KOPT-K1 (cell line): ENCODE data around the gene BRD3OS.

Source experiments
- H3K27ac ChIP-seq: fragments of 200-600 bp; sonication (generic); 2 replicates; pipeline ENCODE4 v1.5.1; 2016; ENCODE audit warnings: antibody characterized with exemption, mild to moderate bottlenecking, low read depth, low read length; ENCODE audit not compliant: poor library complexity, severe bottlenecking
- H3K36me3 ChIP-seq: fragments of 200-600 bp; sonication (generic); 2 replicates; pipeline ENCODE4 v1.5.1; 2017; ENCODE audit warnings: antibody characterized with exemption, mild to moderate bottlenecking, low read length, moderate library complexity; ENCODE audit not compliant: insufficient read depth
- H3K9me3 ChIP-seq: fragments of 200-600 bp; sonication (generic); 2 replicates; pipeline ENCODE4 v1.5.1; 2017; ENCODE audit warnings: antibody characterized with exemption, low read length, mild to moderate bottlenecking; ENCODE audit not compliant: insufficient read depth, poor library complexity, severe bottlenecking

BRD3OS gene

GRCh38 chr9:134010310-134011173, 14.7 kb upstream of the BRD3OS start:
- H3K36me3 ChIP-seq = no peaks in the 10 kb centered on the region
- peaks cover 21% of the 10 kb centered on the region for H3K9me3 ChIP-seq
- no peak overlapping the region for H3K27ac ChIP-seq

- Histone ChIP-seq H3K9me3 (peaks cover 21% of the 10 kb centered on the region), H3K27ac (no peak overlapping the region), H3K36me3 (no peaks in the 10 kb centered on the region)
These were observed 13.9 kb upstream of the BRD3OS start for GRCh38 chr9:134011401-134011800.

- no peak overlapping the region for H3K27ac ChIP-seq
- H3K36me3 ChIP-seq = no peaks in the 10 kb centered on the region
- H3K9me3 ChIP-seq = peaks cover 21% of the 10 kb centered on the region
These were observed 10.3 kb upstream of the BRD3OS start for GRCh38 chr9:134014946-134015345.

DNA sequence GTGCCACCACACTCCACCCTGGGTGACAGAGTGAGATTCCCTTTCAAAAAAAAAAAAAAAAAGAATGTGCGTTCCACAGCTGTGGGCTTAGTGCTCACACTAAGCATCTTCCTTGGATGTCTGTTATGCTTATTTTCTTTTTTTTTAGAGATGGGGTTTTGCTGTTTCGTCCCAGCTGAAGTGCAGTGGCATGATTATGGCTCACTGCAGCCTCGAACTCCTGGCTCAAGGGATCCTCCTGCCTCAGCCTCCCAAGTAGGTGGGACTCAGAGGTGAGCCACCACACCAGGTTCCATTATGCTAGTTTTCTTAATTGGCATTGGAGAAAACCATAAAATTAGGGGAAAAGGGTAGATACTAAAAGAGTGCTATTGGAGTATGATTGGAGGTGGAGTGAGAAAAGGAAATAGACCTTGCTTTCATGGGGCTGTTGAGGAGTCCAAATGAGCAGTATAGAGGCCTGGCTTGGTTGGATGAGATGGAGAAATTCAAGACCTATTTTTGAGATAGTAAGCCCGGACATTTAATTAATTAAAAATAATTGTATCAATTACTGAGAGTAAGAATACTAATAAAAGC, 978 bp upstream of the BRD3OS start:
- Histone ChIP-seq H3K9me3 (no peaks in the 10 kb centered on the region), H3K27ac (no peak overlapping the region), H3K36me3 (peaks cover 4% of the 10 kb centered on the region; the same call in 1 of the 2 replicates)

DNA sequence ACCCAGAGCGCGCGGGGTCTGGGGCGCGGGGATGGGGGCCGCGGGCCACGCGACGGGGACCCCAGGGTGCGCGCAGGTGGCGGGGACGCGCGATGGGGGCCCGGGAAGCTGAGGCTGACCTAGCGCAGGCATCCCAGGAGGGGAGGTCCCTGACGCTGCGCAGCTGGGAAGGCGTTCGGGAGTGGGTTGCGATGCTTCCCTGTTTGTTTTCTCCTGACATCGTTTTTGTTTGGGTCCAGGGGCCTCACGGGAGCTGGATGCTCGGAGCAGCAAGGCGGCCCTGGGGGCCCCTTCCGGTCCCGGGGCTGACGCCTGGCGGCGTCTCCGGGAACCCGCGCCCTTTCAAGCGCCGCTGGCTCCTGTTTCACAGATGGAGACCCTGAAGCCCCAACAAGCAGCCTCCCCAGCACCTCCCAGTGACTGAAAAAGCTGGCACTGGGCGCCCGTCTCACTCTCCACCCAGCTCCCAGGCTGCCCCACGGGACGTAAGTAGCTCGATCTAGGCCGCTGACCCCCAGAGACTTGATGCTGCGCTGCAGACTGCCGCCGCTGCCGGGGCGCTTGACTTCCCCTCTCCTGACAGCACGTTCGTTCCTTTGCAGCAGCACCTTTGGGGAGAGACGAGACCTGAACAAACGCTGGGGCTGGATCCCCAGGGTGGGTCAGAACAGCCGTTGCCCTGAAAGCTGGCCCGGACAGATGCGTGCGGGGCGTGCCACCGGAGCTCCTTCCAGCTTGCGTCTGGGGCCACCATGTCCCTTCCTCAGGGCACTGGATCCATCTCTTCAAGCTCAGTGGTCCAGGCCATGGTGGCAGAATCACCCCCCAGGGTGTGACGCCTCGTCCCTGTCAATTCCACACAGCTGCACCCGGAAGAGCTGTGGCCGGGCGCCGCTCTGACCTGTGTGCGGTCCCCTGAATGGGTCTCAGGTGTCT, 593 bp downstream of the BRD3OS start:
- no peaks in the 10 kb centered on the region for H3K9me3 ChIP-seq
- peak overlapping the region; percentile 49 for H3K27ac ChIP-seq
- peaks cover 18% of the 10 kb centered on the region for H3K36me3 ChIP-seq

DNA sequence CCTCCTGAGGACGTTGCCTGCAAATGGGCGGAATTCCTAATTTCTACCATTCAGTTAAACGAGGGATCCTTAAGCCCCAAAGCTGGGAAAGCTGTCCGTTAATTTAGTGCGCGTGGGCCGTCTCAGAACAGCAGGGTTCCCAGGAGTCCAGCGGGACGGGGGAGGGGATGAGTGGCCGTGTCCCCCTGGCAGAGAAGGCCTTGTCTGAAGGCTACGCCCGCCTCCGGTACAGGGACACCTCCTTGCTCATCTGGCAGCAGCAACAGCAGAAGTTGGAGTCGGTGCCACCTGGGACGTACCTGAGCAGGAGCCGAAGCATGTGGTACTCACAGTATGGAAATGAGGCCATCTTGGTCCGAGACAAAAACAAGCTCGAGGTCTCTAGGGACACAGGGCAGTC, 1.3 kb downstream of the BRD3OS start:
- H3K27ac ChIP-seq = peak overlapping the region; percentile 49
- no peaks in the 10 kb centered on the region for H3K9me3 ChIP-seq

GRCh38 chr9:134026981-134027380, 1.7 kb downstream of the BRD3OS start:
- peaks cover 27% of the 10 kb centered on the region for H3K36me3 ChIP-seq
- no peaks in the 10 kb centered on the region for H3K9me3 ChIP-seq
- no peak overlapping the region for H3K27ac ChIP-seq

More for the DNA sequence above, 1.3 kb downstream of the BRD3OS start:
- H3K36me3 ChIP-seq = peaks cover 23% of the 10 kb centered on the region

DNA sequence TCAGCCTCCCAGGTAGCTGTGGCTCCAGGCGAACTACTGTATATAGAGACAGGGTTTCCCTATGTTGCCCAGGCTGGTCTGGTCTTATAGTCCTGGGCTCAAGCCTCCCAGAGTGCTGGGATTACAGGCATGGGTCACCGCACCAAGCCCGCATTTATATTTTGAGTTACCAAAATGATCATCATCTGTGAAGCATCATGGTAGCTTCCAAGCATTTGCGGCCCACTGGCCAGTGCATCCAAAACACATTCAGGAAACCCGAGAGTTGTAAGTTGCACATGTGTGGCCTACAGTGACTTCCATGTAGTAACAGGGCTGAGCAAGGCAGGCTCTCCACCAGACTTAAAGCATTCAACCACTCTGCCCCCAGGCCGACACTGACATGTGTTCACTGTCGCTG, 2.3 kb downstream of the BRD3OS start:
- H3K27ac ChIP-seq = no peak overlapping the region
- H3K36me3 ChIP-seq = peaks cover 32% of the 10 kb centered on the region
- no peaks in the 10 kb centered on the region for H3K9me3 ChIP-seq

DNA sequence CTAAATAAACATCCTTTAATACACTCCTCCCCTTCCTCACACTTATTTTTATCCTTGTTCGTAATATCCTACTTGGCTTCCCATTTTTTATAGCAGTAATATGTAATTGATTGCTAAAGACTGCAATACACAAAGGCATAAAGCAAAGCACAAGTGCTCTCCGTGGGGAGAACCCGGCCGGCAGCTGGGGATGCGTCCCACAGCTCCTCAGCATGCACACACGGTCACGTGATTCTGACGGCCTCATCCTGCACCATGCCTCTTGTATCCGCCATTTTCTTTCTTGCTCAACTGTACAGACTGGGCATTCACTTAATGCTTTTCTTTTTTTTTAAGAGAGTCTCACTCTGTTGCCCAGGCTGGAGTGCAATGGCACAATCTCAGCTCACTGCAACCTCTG, 2.8 kb downstream of the BRD3OS start:
- Histone ChIP-seq H3K36me3 (peaks cover 37% of the 10 kb centered on the region), H3K9me3 (no peaks in the 10 kb centered on the region), H3K27ac (no peak overlapping the region)

GRCh38 chr9:134028575-134029247, 3.4 kb downstream of the BRD3OS start:
- Histone ChIP-seq H3K27ac (no peak overlapping the region), H3K36me3 (peaks cover 44% of the 10 kb centered on the region), H3K9me3 (no peaks in the 10 kb centered on the region)

GRCh38 chr9:134029248-134030226, 4.3 kb downstream of the BRD3OS start:
- peaks cover 52% of the 10 kb centered on the region for H3K36me3 ChIP-seq
- H3K27ac ChIP-seq = no peak overlapping the region
- H3K9me3 ChIP-seq = no peaks in the 10 kb centered on the region

- Histone ChIP-seq H3K36me3 (peaks cover 66% of the 10 kb centered on the region), H3K27ac (no peak overlapping the region), H3K9me3 (no peaks in the 10 kb centered on the region)
These were observed 5.7 kb downstream of the BRD3OS start for GRCh38 chr9:134030821-134031470.

GRCh38 chr9:134031783-134032182, 6.5 kb downstream of the BRD3OS start:
- Histone ChIP-seq H3K27ac (no peak overlapping the region), H3K36me3 (peaks cover 74% of the 10 kb centered on the region), H3K9me3 (no peaks in the 10 kb centered on the region)
